Panc1 (cell line): ENCODE measurements around the gene UPK3B. TPM values are rescaled to one million over a fixed set of nuclear protein-coding genes. Genes with fewer than 3 reads are reported as not detected.
A peak's percentile ranks its signal among the peaks of the same experiment; 100 is the strongest.
"Not testable (repeated sequence)": the region's sequence is repeated elsewhere in the genome, so short reads cannot be mapped to it uniquely, and the experiment has no call there.

Experiments used
- ATAC-seq: fragments of 200-7000 bp; cut with Tn5 transposase; 2 replicates; pipeline ENCODE4 v1.9.1; 2020; ENCODE audit warnings: mild to moderate bottlenecking, moderate library complexity
- Bru-seq: library from RNA; stranded (reverse); fragments of 400-500 nt; gene quantifications from one replicate; lab custom pipeline; 2021; lab: Mats Ljungman, UMichigan
- BruChase-seq, 2 experiments: library from RNA; stranded (reverse); fragments of 400-500 nt; gene quantifications; one replicate each; lab custom pipeline; 2021; lab: Mats Ljungman, UMichigan
- BruUV-seq: library from RNA; stranded (reverse); fragments of 400-500 nt; replicated peaks from 2 replicates; lab custom pipeline; 2021; lab: Mats Ljungman, UMichigan
- CTCF ChIA-PET: fragments of 300-600 bp; sonication (Branson Sonifier 250); formaldehyde crosslinking; loops from one replicate; lab custom pipeline; 2022; ENCODE audit warnings: antibody characterized with exemption; lab: Charles Lee
- POLR2A ChIA-PET: fragments of 300-600 bp; sonication (Branson Sonifier 250); formaldehyde crosslinking; loops from one replicate; lab custom pipeline; 2022; ENCODE audit warnings: antibody characterized with exemption; lab: Charles Lee
- DNase-seq: peaks from one replicate; pipeline ENCODE4 v3.0.0-alpha.2; 2010; ENCODE audit warnings: low read depth, low spot score
- H3K27ac ChIP-seq: 2 replicates; pipeline ENCODE4 v1.5.1; 2011; ENCODE audit warnings: mild to moderate bottlenecking, low read length, inconsistent platforms
- H3K27me3 ChIP-seq: fragments of 200-500 bp; sonication (Bioruptor generic); 2 replicates; pipeline ENCODE4 v1.6.0; 2014; ENCODE audit warnings: low read length, inconsistent platforms; ENCODE audit not compliant: control insufficient read depth, insufficient read depth
- H3K36me3 ChIP-seq: fragments of 200-500 bp; sonication (Bioruptor generic); 2 replicates; pipeline ENCODE4 v1.5.1; 2014; ENCODE audit warnings: inconsistent platforms, mild to moderate bottlenecking, low read length, moderate library complexity; ENCODE audit not compliant: control insufficient read depth, insufficient read depth
- H3K4me1 ChIP-seq: 2 replicates; pipeline ENCODE4 v1.5.1; 2011; ENCODE audit warnings: inconsistent platforms, mild to moderate bottlenecking, low read length, moderate library complexity; ENCODE audit not compliant: control insufficient read depth, insufficient read depth
- H3K4me3 ChIP-seq, 2 experiments: 2 replicates each; pipeline ENCODE4 v1.5.1; 2011 to 2012; ENCODE audit warnings: low read depth in 2 of 2, low read length in 2 of 2, mild to moderate bottlenecking in 2 of 2, inconsistent platforms in 1 of 2, moderate library complexity in 1 of 2
- H3K9me3 ChIP-seq: fragments of 200-500 bp; sonication (Bioruptor generic); 2 replicates; pipeline ENCODE4 v1.5.1; 2014; ENCODE audit warnings: low read depth, mild to moderate bottlenecking, inconsistent platforms, low read length, moderate library complexity; ENCODE audit not compliant: control insufficient read depth, insufficient read depth
- CTCF ChIP-seq: fragments of 450-650 bp; IDR thresholded peaks from 2 replicates; pipeline ENCODE4 v1.5.1; 2017; ENCODE audit warnings: mild to moderate bottlenecking
- POLR2AphosphoS5 ChIP-seq: IDR thresholded peaks from 2 replicates; pipeline ENCODE4 v1.6.1; 2012; ENCODE audit warnings: mild to moderate bottlenecking, low read depth, low read length, moderate library complexity
- SIN3A ChIP-seq: IDR thresholded peaks from 2 replicates; pipeline ENCODE4 v1.6.1; 2012; ENCODE audit warnings: low read depth, mild to moderate bottlenecking, low read length, moderate library complexity, borderline replicate concordance; ENCODE audit not compliant: insufficient read depth
- TCF7L2 ChIP-seq: IDR thresholded peaks from 2 replicates; pipeline ENCODE4 v1.6.1; 2011; ENCODE audit warnings: mild to moderate bottlenecking, low read depth, low read length, inconsistent platforms
- in situ Hi-C: cut with HindIII; loops from 2 replicates; pipeline ENCODE4 v1.10.0; 2016; ENCODE audit warnings: low sequenced_read_pairs, low pct_unique_long_range_greater_than_20kb
- intact Hi-C: fragments of 100-400 bp; cut with micrococcal nuclease; formaldehyde crosslinking; loops from one replicate; pipeline ENCODE4 v1.10.0; 2022; ENCODE audit not compliant: unreplicated experiment
- long read RNA-seq: library from polyadenylated mRNA; unstranded; transcript quantifications from one replicate; pipeline ENCODE4 v2.0.0, GENCODE V29; 2021; ENCODE audit not compliant: unreplicated experiment
- polyA plus RNA-seq: library from polyadenylated mRNA; unstranded; fragments of >200 nt; gene quantifications from one replicate; pipeline ENCODE4 v1.2.1, GENCODE V29; 2012; ENCODE audit warnings: missing spikeins; ENCODE audit not compliant: insufficient read length
- total RNA-seq: library from RNA; stranded (reverse); gene quantifications from one replicate; pipeline ENCODE4 v1.2.1, GENCODE V29; 2021; ENCODE audit not compliant: unreplicated experiment
- TF ChIP-seq, protein P1 (sequence below), 2 experiments: IDR thresholded peaks; 2 replicates each; pipeline ENCODE4 v1.6.1; 2011 to 2012; ENCODE audit warnings: low read depth in 2 of 2, control low read depth in 1 of 2, low read length in 1 of 2, mild to moderate bottlenecking in 1 of 2, moderate library complexity in 1 of 2; ENCODE audit not compliant: insufficient read depth in 1 of 2

The UPK3B gene
- total RNA-seq (9.8 TPM), Bru-seq, nascent RNA (percentile 35 among the genes with signal in this experiment), BruChase-seq, experiment 1, labeled RNA remaining after a 2-hour chase (percentile 37 among the genes with signal in this experiment), BruChase-seq, experiment 2, labeled RNA remaining after a 6-hour chase (percentile 40 among the genes with signal in this experiment)
- polyA plus RNA-seq, result 23.7 TPM
- long read RNA-seq, partial matches to known transcripts, result 0 of 1 reads
- long read RNA-seq, other reads (novel, unspliced or antisense), result 1 of 1 reads

GRCh38 chr7:76509931-76510877 lies at the start of gene UPK3B:
UPK3B (plus strand) TSS chr7:76510552; CDS start chr7:76510653, 101 bp downstream.
- H3K4me3 ChIP-seq, result peak within 1 kb of the TSS in 1 of 2 experiments; percentile 44; a peak in 3 of 4 replicates
- H3K27ac ChIP-seq, result peak within 1 kb of the TSS; percentile 8
- ATAC-seq (peak; percentile 2; the same call in 1 of the 2 replicates), DNase-seq (no peak)
- intact Hi-C loops, result no loop called here
- POLR2A ChIA-PET, result no interaction called here
- CTCF ChIA-PET, result no interaction called here
- no peak for TF ChIP-seq CTCF
- no peak for TF ChIP-seq SIN3A
- TF ChIP-seq, protein P1, sequence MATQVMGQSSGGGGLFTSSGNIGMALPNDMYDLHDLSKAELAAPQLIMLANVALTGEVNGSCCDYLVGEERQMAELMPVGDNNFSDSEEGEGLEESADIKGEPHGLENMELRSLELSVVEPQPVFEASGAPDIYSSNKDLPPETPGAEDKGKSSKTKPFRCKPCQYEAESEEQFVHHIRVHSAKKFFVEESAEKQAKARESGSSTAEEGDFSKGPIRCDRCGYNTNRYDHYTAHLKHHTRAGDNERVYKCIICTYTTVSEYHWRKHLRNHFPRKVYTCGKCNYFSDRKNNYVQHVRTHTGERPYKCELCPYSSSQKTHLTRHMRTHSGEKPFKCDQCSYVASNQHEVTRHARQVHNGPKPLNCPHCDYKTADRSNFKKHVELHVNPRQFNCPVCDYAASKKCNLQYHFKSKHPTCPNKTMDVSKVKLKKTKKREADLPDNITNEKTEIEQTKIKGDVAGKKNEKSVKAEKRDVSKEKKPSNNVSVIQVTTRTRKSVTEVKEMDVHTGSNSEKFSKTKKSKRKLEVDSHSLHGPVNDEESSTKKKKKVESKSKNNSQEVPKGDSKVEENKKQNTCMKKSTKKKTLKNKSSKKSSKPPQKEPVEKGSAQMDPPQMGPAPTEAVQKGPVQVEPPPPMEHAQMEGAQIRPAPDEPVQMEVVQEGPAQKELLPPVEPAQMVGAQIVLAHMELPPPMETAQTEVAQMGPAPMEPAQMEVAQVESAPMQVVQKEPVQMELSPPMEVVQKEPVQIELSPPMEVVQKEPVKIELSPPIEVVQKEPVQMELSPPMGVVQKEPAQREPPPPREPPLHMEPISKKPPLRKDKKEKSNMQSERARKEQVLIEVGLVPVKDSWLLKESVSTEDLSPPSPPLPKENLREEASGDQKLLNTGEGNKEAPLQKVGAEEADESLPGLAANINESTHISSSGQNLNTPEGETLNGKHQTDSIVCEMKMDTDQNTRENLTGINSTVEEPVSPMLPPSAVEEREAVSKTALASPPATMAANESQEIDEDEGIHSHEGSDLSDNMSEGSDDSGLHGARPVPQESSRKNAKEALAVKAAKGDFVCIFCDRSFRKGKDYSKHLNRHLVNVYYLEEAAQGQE (IDR thresholded peaks at IDR 0.05; ENCODE audit: insufficient read depth in 1 of 2, low read depth in 2 of 2, low read length in 1 of 2), result no peak
- TF ChIP-seq POLR2AphosphoS5, result no peak
- no peak for TF ChIP-seq TCF7L2
- in situ Hi-C loops, result no loop called here
- no peaks in the 10 kb centered on the region for H3K36me3 ChIP-seq
- H3K4me1 ChIP-seq, result peaks cover 25% of the 10 kb centered on the region
- H3K27me3 ChIP-seq, result no peaks in the 10 kb centered on the region
- BruUV-seq, result no TSS peak
- no peaks in the 10 kb centered on the region for H3K9me3 ChIP-seq

DNA sequence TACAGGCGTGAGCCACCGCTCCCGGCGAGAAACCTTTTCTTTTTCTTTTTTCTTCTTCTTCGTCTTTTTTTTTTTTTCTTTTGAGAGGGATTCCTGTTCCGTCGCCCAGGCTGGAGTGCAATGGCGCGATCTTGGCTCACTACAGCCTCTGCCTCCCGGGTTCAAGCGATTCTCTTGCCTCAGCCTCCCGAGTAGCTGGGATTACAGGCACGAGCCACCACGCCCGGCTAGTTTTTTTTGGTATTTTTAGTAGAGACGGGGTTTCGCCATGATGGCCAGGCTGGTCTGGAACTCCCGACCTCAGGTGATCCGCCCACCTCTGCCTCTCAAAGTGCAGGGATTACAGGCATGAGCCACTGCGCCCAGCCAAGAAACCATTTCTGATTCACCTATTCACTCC lies 49.6 kb upstream of the UPK3B start:
- intact Hi-C loops, in situ Hi-C loops, POLR2A ChIA-PET, H3K4me3 ChIP-seq, H3K4me1 ChIP-seq, CTCF ChIA-PET, H3K36me3 ChIP-seq, ATAC-seq, H3K9me3 ChIP-seq, DNase-seq, BruUV-seq, H3K27ac ChIP-seq, H3K27me3 ChIP-seq: not testable (repeated sequence)

DNA sequence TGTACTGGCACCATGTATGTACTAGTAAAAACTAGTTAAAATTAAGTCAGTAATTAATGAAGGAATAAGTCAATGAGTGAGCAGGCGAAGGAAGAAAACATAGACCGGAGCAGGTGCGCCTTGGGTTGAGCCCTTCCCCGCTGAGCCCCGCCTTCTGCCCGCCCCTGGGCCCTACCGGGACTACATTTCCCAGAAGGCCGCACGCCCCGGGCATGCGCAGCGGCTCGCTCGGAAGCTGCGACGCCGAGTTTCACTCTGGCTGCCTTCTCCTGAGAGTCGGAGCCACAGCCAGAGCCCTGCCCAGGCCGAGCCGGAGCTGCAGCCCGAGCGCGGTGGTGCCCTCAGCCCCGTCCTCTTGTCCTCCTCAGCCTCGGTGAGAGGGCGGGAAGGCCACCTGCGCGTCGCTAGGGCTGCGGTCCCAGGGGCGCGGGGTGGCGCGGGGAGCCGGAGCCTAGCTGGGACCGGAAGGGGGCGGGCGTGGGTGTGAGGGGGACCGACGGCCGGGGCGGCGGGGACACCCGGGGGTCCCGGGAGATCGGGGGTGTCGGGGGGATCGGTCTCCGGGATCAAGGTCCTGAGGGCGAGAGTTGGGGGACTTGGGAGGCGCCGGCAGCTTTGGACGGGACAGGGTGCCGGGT lies 48.8 kb upstream of the UPK3B start, which contains the start of gene DTX2:
TSS of gene DTX2 (plus strand) at position 246 of the 638 bp plus-strand sequence. CDS start 18,801 bp downstream, outside the sequence.
- intact Hi-C loops, H3K27ac ChIP-seq, H3K36me3 ChIP-seq, in situ Hi-C loops, BruUV-seq, POLR2A ChIA-PET, DNase-seq, CTCF ChIA-PET, H3K9me3 ChIP-seq, H3K4me1 ChIP-seq, H3K27me3 ChIP-seq: not testable (repeated sequence)
- ATAC-seq, result peak; percentile 99
- peak within 1 kb of the TSS; percentile 36 to 42 for H3K4me3 ChIP-seq

DNA sequence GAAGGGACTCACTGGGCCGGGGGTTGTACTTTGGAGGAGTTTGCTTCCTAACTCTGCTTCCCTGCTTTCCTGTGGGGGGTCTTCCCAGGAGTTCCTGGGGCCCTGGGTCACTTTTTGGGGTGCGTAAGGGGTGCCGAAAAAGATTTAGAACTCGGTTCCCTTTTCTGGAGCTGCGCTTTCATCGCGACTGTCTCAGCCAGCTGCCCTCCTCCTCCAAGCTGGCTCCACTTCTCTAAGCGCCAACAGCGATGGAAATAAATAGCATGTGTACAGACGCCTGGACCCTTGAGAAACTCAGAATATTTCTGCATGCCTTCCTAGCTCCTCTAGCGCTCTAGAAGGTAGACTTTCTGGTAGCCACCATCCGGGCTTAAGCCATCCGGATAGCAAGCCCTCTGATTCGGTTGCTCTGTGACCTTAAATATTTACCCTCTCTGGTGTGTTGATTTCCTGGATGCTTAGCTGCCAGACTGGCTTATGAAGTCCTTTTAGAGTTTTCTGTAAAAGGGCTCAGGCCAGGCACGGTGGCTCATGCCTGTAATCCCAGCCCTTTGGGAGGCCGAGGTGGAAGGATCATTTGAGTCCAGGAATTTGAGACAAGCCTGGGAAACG lies 48.0 kb upstream of the UPK3B start:
- intact Hi-C loops, POLR2A ChIA-PET, in situ Hi-C loops, H3K9me3 ChIP-seq, CTCF ChIA-PET, DNase-seq, H3K4me1 ChIP-seq, H3K36me3 ChIP-seq, H3K27ac ChIP-seq, H3K27me3 ChIP-seq, H3K4me3 ChIP-seq: not testable (repeated sequence)
- ATAC-seq, result peak; percentile 2; the same call in 1 of the 2 replicates
- BruUV-seq, result TSS peak; percentile 85
